Measurements from ENCODE around the gene PIGP. TPM values are rescaled to one million over a fixed set of nuclear protein-coding genes. Genes with fewer than 3 reads are reported as not detected.
"Not testable (repeated sequence)": the region's sequence is repeated elsewhere in the genome, so short reads cannot be mapped to it uniquely, and the experiment has no call there.

PIGP gene
- total and polyA plus RNA-seq, 10 donors, result 9.2 to 26.0 (median 16.8) TPM

GRCh38 chr21:37040212-37040611 is 32.7 kb downstream of the PIGP start:
- intact Hi-C loops (cut with DNase I; ENCODE audit: low total_unique reads), result no loop called here
- TF ChIP-seq POLR2A (IDR thresholded peaks at IDR 0.05), result no peak
- TF ChIP-seq CTCF (IDR thresholded peaks at IDR 0.05 in 8 of 11, conservative IDR thresholded peaks at IDR 0.05 in 3 of 11), result no peak
- TF ChIP-seq POLR2AphosphoS5 (IDR thresholded peaks at IDR 0.05), result no peak
- no peaks in the 10 kb centered on the region for H3K9me3 ChIP-seq

DNA sequence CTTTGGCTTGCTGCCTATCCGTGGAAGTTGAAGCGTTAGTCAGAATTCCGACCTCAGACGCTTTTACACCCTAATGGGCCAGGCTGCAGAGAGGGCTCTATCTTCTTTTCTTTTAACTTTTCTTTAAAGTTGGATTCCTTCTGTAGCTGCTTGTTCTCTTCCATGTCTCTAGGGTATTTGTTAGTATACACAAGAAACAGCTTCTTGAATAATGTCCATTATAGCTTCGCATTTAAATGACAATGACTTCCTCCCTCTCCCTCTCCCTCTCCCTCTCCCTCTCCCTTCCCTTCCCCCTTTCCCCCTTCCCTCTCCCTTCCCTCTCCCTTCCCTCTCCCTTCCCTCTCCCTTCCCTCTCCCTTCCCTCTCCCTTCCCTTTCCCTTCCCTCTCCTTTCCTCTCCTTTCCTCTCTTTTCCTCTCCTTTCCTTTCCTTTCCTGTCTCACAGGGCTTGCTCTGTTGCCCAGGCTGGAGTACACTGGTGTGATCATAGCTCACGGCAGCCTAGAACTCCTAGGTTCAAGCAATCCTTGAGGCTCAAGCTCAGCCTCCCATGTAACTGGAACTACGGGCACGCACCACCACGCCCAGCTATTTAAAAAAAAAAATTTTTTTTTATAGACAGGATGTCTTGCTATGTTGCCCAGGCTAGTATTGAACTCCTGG is 33.3 kb downstream of the PIGP start:
- intact Hi-C loops (cut with DNase I; ENCODE audit: low total_unique reads), result no loop called here
- no peaks in the 10 kb centered on the region for H3K36me3 ChIP-seq
- WGBS, 5 donors, result 79 to 86% (median 84%) methylated on average over 9 of the region's 9 CpGs
- H3K9me3 ChIP-seq, result no peaks in the 10 kb centered on the region
- no peak for TF ChIP-seq POLR2AphosphoS5 (IDR thresholded peaks at IDR 0.05)
- TF ChIP-seq POLR2A (IDR thresholded peaks at IDR 0.05), result no peak
- no peak for TF ChIP-seq CTCF (IDR thresholded peaks at IDR 0.05 in 8 of 11, conservative IDR thresholded peaks at IDR 0.05 in 3 of 11)
- no peak overlapping the region for H3K4me3 ChIP-seq
- H3K27me3 ChIP-seq (replicated peaks in 1 of 7), result no peaks in the 10 kb centered on the region
- DNase-seq, result no peak
- H3K4me1 ChIP-seq, result no peaks in the 10 kb centered on the region
- no peak overlapping the region for H3K27ac ChIP-seq

More at GRCh38 chr21:37040212-37040611, 32.7 kb downstream of the PIGP start:
- Histone ChIP-seq H3K36me3 (no peaks in the 10 kb centered on the region), H3K4me3 (no peak overlapping the region), H3K27me3 (replicated peaks in 1 of 7) (no peaks in the 10 kb centered on the region), H3K4me1 (peaks cover 0 to 3% (median 0%) of the 10 kb centered on the region in 6 donors), H3K27ac (no peak overlapping the region)
- 87 to 96% (median 92%) methylated on average over 3 of the region's 3 CpGs for WGBS, 5 donors
- DNase-seq, result no peak

GRCh38 chr21:37036177-37036576 is 36.7 kb downstream of the PIGP start:
- no peak for DNase-seq
- H3K4me1 ChIP-seq, result no peaks in the 10 kb centered on the region
- 94 to 98% (median 96%) methylated on average over 4 of the region's 4 CpGs for WGBS, 5 donors
- H3K27ac ChIP-seq, result no peak overlapping the region
- no peaks in the 10 kb centered on the region for H3K9me3 ChIP-seq
- H3K36me3 ChIP-seq, result no peaks in the 10 kb centered on the region
- H3K4me3 ChIP-seq, result no peak overlapping the region
- TF ChIP-seq CTCF (IDR thresholded peaks at IDR 0.05 in 8 of 11, conservative IDR thresholded peaks at IDR 0.05 in 3 of 11) (no peak), POLR2AphosphoS5 (IDR thresholded peaks at IDR 0.05) (no peak)
- no peaks in the 10 kb centered on the region for H3K27me3 ChIP-seq (replicated peaks in 1 of 7)
- intact Hi-C loops (cut with DNase I; ENCODE audit: low total_unique reads), result no loop called here

DNA sequence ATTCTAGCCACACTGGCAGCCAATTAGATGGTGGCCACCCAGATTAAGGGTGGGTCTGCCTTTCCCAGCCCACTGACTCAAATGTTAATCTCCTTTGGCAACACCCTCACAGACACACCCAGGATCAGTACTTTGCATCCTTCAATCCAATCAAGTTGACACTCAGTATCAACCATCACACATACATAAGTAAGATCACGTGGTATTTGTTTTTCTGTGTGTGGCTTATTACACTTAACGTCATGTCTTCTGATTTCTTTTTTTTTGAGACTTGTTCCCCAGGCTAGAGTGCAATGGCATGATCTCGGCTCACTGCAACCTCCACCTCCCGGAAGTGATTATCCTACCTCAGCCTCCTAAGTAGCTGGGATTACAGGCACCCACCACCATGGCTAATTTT is 38.5 kb downstream of the PIGP start:
- H3K27me3 ChIP-seq (replicated peaks in 1 of 7); intact Hi-C loops (cut with DNase I; ENCODE audit: low total_unique reads); DNase-seq; H3K36me3 ChIP-seq; H3K4me1 ChIP-seq; H3K27ac ChIP-seq; H3K4me3 ChIP-seq; H3K9me3 ChIP-seq: not testable (repeated sequence)
- 80 to 90% (median 87%) methylated on average over 4 of the region's 4 CpGs for WGBS, 5 donors

Data from spleen (tissue), 11 donors.